ENCODE results near the gene PPP1R1A.

The PPP1R1A gene

DNA sequence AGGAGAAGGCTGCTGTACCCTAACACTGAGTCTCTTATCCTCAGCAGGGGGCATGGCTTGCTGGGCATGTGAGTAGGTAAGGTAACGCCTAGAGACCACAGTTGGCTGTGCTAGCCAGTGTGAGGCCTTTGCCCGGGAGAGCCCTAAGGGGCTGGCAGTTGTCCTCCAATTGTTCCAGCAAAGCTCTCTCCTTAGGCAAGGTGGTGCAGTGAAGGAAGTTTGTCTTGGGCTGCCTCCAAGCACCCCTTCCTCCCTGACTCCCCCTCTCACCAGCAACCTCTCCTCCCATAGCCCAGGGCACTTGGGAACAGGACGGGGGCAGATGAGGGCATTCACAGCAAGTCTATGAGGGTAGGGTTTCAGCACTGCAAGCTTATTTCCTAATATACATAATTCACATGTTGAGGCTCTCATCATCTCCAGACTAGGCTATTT, 23.3 kb upstream of the PPP1R1A start:
- no peak; the same call in 2 of the 3 replicates for ATAC-seq (ENCODE audit: low read depth)
- Histone ChIP-seq H3K27ac (ENCODE audit: poor library complexity, severe bottlenecking) (no peak overlapping the region), H3K4me1 (ENCODE audit: insufficient read depth, poor library complexity, severe bottlenecking) (no peaks in the 10 kb centered on the region), H3K9me3 (ENCODE audit: severe bottlenecking) (no peaks in the 10 kb centered on the region), H3K36me3 (ENCODE audit: low read depth) (no peaks in the 10 kb centered on the region), H3K4me3 (ENCODE audit: severe bottlenecking) (no peak overlapping the region), H3K27me3 (ENCODE audit: insufficient read depth, poor library complexity, severe bottlenecking) (peaks cover 3% of the 10 kb centered on the region)
- DNase-seq (ENCODE audit: low spot score): no peak
- no peak for TF ChIP-seq CTCF (IDR thresholded peaks at IDR 0.05; ENCODE audit: poor library complexity, severe bottlenecking)

- no peak for TF ChIP-seq CTCF (IDR thresholded peaks at IDR 0.05; ENCODE audit: poor library complexity, severe bottlenecking)
- Histone ChIP-seq H3K27ac (ENCODE audit: poor library complexity, severe bottlenecking) (no peak overlapping the region), H3K4me3 (ENCODE audit: severe bottlenecking) (no peak overlapping the region), H3K36me3 (ENCODE audit: low read depth) (no peaks in the 10 kb centered on the region), H3K9me3 (ENCODE audit: severe bottlenecking) (no peaks in the 10 kb centered on the region), H3K4me1 (ENCODE audit: insufficient read depth, poor library complexity, severe bottlenecking) (no peaks in the 10 kb centered on the region), H3K27me3 (ENCODE audit: insufficient read depth, poor library complexity, severe bottlenecking) (no peaks in the 10 kb centered on the region)
- no peak for ATAC-seq (ENCODE audit: low read depth)
- no peak for DNase-seq (ENCODE audit: low spot score)
Measured at GRCh38 chr12:54608769-54609168, 20.3 kb upstream of the PPP1R1A start.

DNA sequence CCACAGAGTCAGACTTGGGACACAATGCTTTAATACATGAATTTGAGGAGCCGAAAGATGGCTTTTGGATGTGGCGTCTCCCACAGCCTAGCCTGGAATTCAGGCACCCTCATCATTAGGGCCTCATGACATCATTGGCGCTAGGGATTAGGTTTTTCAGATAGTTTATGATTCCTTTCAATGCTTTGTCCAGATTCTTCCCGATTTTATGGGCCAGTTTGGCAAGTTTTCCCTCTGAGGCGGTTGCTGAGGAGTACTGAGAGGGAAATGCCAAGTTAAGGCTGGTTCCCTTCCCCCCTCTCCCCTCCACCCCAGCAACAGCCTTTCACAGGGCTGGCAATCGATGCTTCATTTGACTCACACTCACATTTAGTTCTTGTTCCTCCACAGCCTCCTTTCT, 19.7 kb upstream of the PPP1R1A start:
- TF ChIP-seq CTCF (IDR thresholded peaks at IDR 0.05; ENCODE audit: poor library complexity, severe bottlenecking): no peak
- Histone ChIP-seq H3K27me3 (ENCODE audit: insufficient read depth, poor library complexity, severe bottlenecking) (no peaks in the 10 kb centered on the region), H3K9me3 (ENCODE audit: severe bottlenecking) (no peaks in the 10 kb centered on the region), H3K36me3 (ENCODE audit: low read depth) (no peaks in the 10 kb centered on the region), H3K27ac (ENCODE audit: poor library complexity, severe bottlenecking) (no peak overlapping the region), H3K4me3 (ENCODE audit: severe bottlenecking) (no peak overlapping the region), H3K4me1 (ENCODE audit: insufficient read depth, poor library complexity, severe bottlenecking) (no peaks in the 10 kb centered on the region)
- no peak for ATAC-seq (ENCODE audit: low read depth)
- no peak for DNase-seq (ENCODE audit: low spot score)

GRCh38 chr12:54606556-54606955, 18.1 kb upstream of the PPP1R1A start:
- no peak for ATAC-seq (ENCODE audit: low read depth)
- no peaks in the 10 kb centered on the region for H3K36me3 ChIP-seq (ENCODE audit: low read depth)
- H3K4me3 ChIP-seq (ENCODE audit: severe bottlenecking): no peak overlapping the region
- no peak for DNase-seq (ENCODE audit: low spot score)
- TF ChIP-seq CTCF (IDR thresholded peaks at IDR 0.05; ENCODE audit: poor library complexity, severe bottlenecking): no peak
- H3K4me1 ChIP-seq (ENCODE audit: insufficient read depth, poor library complexity, severe bottlenecking): no peaks in the 10 kb centered on the region
- no peaks in the 10 kb centered on the region for H3K27me3 ChIP-seq (ENCODE audit: insufficient read depth, poor library complexity, severe bottlenecking)
- H3K9me3 ChIP-seq (ENCODE audit: severe bottlenecking): no peaks in the 10 kb centered on the region
- H3K27ac ChIP-seq (ENCODE audit: poor library complexity, severe bottlenecking): no peak overlapping the region

DNA sequence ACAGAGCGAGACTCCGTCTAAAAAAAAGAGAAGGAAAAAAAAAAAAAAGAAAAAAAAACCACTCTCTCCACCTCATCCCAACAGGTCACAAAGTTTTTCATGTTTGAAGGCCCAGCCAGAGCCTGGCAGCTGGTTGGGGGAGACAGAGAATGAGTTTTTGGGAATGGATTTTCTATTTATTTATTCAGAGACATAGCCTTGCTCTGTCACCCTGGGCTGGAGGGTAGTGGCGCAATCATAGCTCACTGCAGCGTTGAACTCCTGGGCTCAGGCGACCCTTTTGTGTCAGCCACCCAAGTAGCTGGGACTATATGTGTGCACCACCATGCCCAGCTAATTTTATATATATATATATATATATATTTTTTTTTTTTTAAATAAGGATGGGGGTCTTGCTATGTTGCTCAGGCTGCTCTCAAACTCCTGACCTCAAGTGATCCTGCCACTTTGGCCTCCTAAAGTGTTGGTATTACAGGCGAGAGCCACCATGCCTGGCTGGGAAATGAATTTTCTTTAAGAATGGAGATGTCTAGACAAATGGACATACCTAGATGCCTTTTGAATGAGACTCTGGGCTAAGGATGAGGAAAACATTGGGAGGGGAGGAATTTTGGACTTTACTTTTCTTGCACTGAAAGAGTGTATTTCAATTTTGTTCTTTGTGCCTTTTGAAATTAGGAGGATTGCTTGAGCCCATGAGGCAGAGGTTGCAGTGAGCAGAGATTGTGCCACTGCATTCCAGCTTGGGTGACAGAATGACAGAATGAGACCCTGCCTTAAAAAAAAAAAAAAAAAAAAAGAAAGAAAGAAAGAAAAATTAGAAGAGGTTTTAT, 16.9 kb upstream of the PPP1R1A start:
- Histone ChIP-seq H3K4me3 (ENCODE audit: severe bottlenecking) (no peak overlapping the region), H3K27ac (ENCODE audit: poor library complexity, severe bottlenecking) (no peak overlapping the region), H3K9me3 (ENCODE audit: severe bottlenecking) (no peaks in the 10 kb centered on the region), H3K27me3 (ENCODE audit: insufficient read depth, poor library complexity, severe bottlenecking) (no peaks in the 10 kb centered on the region), H3K4me1 (ENCODE audit: insufficient read depth, poor library complexity, severe bottlenecking) (no peaks in the 10 kb centered on the region), H3K36me3 (ENCODE audit: low read depth) (no peaks in the 10 kb centered on the region)
- no peak for DNase-seq (ENCODE audit: low spot score)
- TF ChIP-seq CTCF (IDR thresholded peaks at IDR 0.05; ENCODE audit: poor library complexity, severe bottlenecking): no peak
- ATAC-seq (ENCODE audit: low read depth): no peak

All from RWPE2 (cell line).